K562 (cell line): ENCODE results near the gene ARHGAP33. TPM values are rescaled to one million over a fixed set of nuclear protein-coding genes. Genes with fewer than 3 reads are reported as not detected.

Source experiments
- CHD2 ChIP-seq: IDR thresholded peaks from 2 replicates; pipeline ENCODE4 v1.6.1; 2011; ENCODE audit warnings: low read depth, low read length
- DACH1 ChIP-seq: fragments of 450-650 bp; IDR thresholded peaks from 2 replicates; pipeline ENCODE4 v1.6.1; 2018; ENCODE audit not compliant: partially characterized antibody
- DPF2 ChIP-seq: fragments of 450-650 bp; IDR thresholded peaks from 2 replicates; pipeline ENCODE4 v1.6.1; 2016
- ELK3 ChIP-seq: fragments of 450-650 bp; formaldehyde crosslinking; IDR thresholded peaks from 2 replicates; pipeline ENCODE4 v1.4.0; 2020; ENCODE audit warnings: mild to moderate bottlenecking
- HDAC1 ChIP-seq, 2 experiments: fragments of 450-650 bp; IDR thresholded peaks; 2 replicates each; pipeline ENCODE4 v1.6.1; 2016 to 2017; ENCODE audit warnings: inconsistent platforms in 1 of 2, mild to moderate bottlenecking in 1 of 2, moderate library complexity in 1 of 2
- HMGN3 ChIP-seq: IDR thresholded peaks from 2 replicates; pipeline ENCODE4 v1.6.1; 2011; ENCODE audit warnings: borderline replicate concordance, low read depth, mild to moderate bottlenecking, mixed read lengths, low read length; ENCODE audit not compliant: insufficient read length; ENCODE audit errors: extremely low read depth
- HNRNPLL ChIP-seq: fragments of 200-400 bp; formaldehyde crosslinking; IDR thresholded peaks from 2 replicates; pipeline ENCODE4 v1.6.1; 2017; ENCODE audit warnings: low read length, low read depth, mild to moderate bottlenecking; ENCODE audit not compliant: poor library complexity, severe bottlenecking
- MCM3 ChIP-seq: fragments of 450-650 bp; IDR thresholded peaks from 2 replicates; pipeline ENCODE4 v1.6.1; 2016
- NELFE ChIP-seq: IDR thresholded peaks from 2 replicates; pipeline ENCODE4 v1.6.1; 2011; ENCODE audit warnings: mild to moderate bottlenecking; ENCODE audit not compliant: insufficient read depth, insufficient read length
- RAD21 ChIP-seq, 2 experiments: fragments of 250-450 bp in 1 of 2; fragments of 450-650 bp in 1 of 2; sonication (Bioruptor Pico) in 1 of 2; formaldehyde crosslinking in 1 of 2; IDR thresholded peaks in 1 of 2; conservative IDR thresholded peaks in 1 of 2; 2 replicates each; pipeline versions ENCODE4 v1.4.0 to v1.8.0; 2020 to 2022; ENCODE audit warnings: mild to moderate bottlenecking in 2 of 2, moderate library complexity in 1 of 2
- RBFOX2 ChIP-seq: fragments of 200-400 bp; formaldehyde crosslinking; IDR thresholded peaks from 2 replicates; pipeline ENCODE4 v1.6.1; 2017; ENCODE audit warnings: low read depth, mild to moderate bottlenecking, low read length, moderate library complexity
- RBM34 ChIP-seq: fragments of 200-400 bp; formaldehyde crosslinking; IDR thresholded peaks from 2 replicates; pipeline ENCODE4 v1.6.1; 2018; ENCODE audit warnings: low read length, borderline replicate concordance; ENCODE audit not compliant: insufficient read depth
- SOX6 ChIP-seq: fragments of 450-650 bp; IDR thresholded peaks from 2 replicates; pipeline ENCODE4 v1.6.1; 2014; ENCODE audit warnings: mild to moderate bottlenecking
- SP1 ChIP-seq: sonication (generic); formaldehyde crosslinking; IDR thresholded peaks from 2 replicates; pipeline ENCODE4 v1.8.1; 2022; ENCODE audit warnings: mild to moderate bottlenecking, missing genetic modification reagents
- SUPT5H ChIP-seq: fragments of 450-650 bp; IDR thresholded peaks from 2 replicates; pipeline ENCODE4 v1.6.1; 2016
- ZNF175 ChIP-seq: fragments of 200-800 bp; sonication (Bioruptor generic); IDR thresholded peaks from 2 replicates; pipeline ENCODE4 v1.6.1; 2016; ENCODE audit warnings: low read depth, mild to moderate bottlenecking, missing genetic modification characterization, missing compliant biosample characterization
- polyA plus RNA-seq, 8 experiments: library from polyadenylated mRNA; depleted of rRNA in 4 of 8; stranded (reverse) in 5 of 8; unstranded in 3 of 8; fragments of >200 nt; fragmentation: Nextera tagmentation in 2 of 8; fragmentation: Illumina TruSeq in 1 of 8; extraction: Ambion mirVana in 2 of 8; extraction: Trizol in 1 of 8; gene quantifications; 2 replicates each; pipeline versions ENCODE4 v1.2.1 to v1.2.3, GENCODE V29; 2011 to 2014; ENCODE audit warnings: inconsistent platforms in 1 of 8, missing spikeins in 1 of 8
- total RNA-seq, 7 experiments: library from RNA; depleted of rRNA in 6 of 7; stranded (reverse); fragments of >200 nt in 6 of 7; fragmentation: Illumina TruSeq in 2 of 7; extraction: Trizol in 2 of 7; gene quantifications; 2 replicates each; pipeline versions ENCODE4 v1.2.1 to v1.2.3, GENCODE V29; 2011 to 2021; ENCODE audit warnings: low replicate concordance in 1 of 7
- TF ChIP-seq, protein P1 (sequence below): sonication (generic); formaldehyde crosslinking; IDR thresholded peaks from 2 replicates; pipeline ENCODE4 v1.8.0; 2022; ENCODE audit warnings: missing genetic modification reagents, mild to moderate bottlenecking, moderate library complexity, borderline replicate concordance
- TF ChIP-seq, protein P2 (sequence below): IDR thresholded peaks from 3 replicates; pipeline ENCODE4 v1.6.1; 2011; ENCODE audit warnings: borderline replicate concordance, mild to moderate bottlenecking; ENCODE audit not compliant: insufficient read length, insufficient read depth
- TF ChIP-seq, protein P3 (sequence below), 3 experiments: fragments of 200-800 bp in 1 of 3; sonication (Bioruptor generic) in 1 of 3; sonication (generic) in 1 of 3; formaldehyde crosslinking in 1 of 3; IDR thresholded peaks; 2 replicates each; pipeline versions ENCODE4 v1.6.1 to v1.8.0; 2016 to 2022; ENCODE audit warnings: mild to moderate bottlenecking in 2 of 3, missing compliant biosample characterization in 2 of 3, missing genetic modification characterization in 2 of 3, missing genetic modification reagents in 1 of 3
- TF ChIP-seq, protein P4 (sequence below): fragments of 250-450 bp; sonication (Bioruptor Pico); IDR thresholded peaks from 2 replicates; pipeline ENCODE4 v1.4.0; 2020; ENCODE audit warnings: mild to moderate bottlenecking

The ARHGAP33 gene
- total and polyA plus RNA-seq, 9 of the 15 experiments (the other 6 are each of a cell fraction or from before 2014, with no cell fraction given) = 0.06 to 26.6 (median 1.6) TPM; not detected in 1

DNA sequence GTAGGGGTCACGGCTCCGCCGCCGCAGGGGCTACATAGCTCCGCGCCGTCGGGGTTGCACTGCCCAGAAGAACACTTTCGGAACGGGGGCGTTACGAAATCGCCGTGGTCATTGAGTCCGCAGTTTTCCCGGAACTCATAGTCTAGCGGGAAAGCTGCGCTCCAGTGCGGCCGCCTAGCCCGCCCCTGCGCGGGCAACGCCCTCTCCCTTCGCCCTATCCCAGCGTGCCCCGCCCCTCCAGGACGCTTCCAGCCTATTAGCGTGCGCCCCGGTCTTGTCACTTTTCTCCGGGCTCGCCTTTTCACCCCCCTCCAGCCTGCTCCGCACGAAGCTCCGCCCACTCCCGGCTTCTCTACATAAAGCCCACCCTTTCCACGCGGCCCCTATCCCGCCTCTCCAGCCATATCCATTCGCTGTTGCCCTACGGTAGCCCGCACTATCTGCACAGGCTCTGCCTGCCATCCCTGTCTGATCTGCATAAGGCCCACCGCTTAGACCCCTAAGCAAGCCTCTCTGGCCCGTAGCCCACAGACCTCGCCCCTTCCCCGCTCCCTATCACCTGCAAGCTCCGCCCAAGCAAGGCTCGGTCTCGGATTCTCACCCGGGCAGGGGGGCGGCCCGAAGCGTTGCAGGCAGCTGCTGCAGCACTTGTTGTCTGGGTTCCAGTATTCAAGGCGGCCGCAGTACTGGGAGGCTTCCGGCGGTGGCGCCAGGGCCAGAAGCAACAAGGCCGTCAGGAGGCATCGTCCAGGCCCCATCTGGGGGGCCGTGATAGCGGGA lies 34.8 kb upstream of the ARHGAP33 start (continued):
- TF ChIP-seq, protein P1, sequence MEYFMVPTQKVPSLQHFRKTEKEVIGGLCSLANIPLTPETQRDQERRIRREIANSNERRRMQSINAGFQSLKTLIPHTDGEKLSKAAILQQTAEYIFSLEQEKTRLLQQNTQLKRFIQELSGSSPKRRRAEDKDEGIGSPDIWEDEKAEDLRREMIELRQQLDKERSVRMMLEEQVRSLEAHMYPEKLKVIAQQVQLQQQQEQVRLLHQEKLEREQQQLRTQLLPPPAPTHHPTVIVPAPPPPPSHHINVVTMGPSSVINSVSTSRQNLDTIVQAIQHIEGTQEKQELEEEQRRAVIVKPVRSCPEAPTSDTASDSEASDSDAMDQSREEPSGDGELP (CRISPR knock-in tag) = peak; percentile 88; the same call in 1 of the 2 replicates
- TF ChIP-seq RBM34 (no peak), DACH1 (no peak), HNRNPLL (peak; percentile 92), RBFOX2 (peak; percentile 92), SUPT5H (peak; percentile 76), SOX6 (peak; percentile 41; the same call in 1 of the 2 replicates), MCM3 (no peak), ZNF175 (CRISPR knock-in tag) (no peak), RAD21 (CRISPR knock-in tag; conservative IDR thresholded peaks at IDR 0.05 in 1 of 2, IDR thresholded peaks at IDR 0.05 in 1 of 2) (peak in 1 of 2 experiments; percentile 25; a peak in 1 of 4 replicates), SP1 (CRISPR knock-in tag) (peak; percentile 93), HDAC1 (IDR thresholded peaks at IDR 0.05) (peak in 1 of 2 experiments; percentile 78; a peak in 2 of 4 replicates), ELK3 (no peak), NELFE (no peak), HMGN3 (peak; percentile 49), DPF2 (0 out of 2 replicates have a peak, but pooled peaks have one; percentile 55), CHD2 (no peak)
- TF ChIP-seq, protein P2, sequence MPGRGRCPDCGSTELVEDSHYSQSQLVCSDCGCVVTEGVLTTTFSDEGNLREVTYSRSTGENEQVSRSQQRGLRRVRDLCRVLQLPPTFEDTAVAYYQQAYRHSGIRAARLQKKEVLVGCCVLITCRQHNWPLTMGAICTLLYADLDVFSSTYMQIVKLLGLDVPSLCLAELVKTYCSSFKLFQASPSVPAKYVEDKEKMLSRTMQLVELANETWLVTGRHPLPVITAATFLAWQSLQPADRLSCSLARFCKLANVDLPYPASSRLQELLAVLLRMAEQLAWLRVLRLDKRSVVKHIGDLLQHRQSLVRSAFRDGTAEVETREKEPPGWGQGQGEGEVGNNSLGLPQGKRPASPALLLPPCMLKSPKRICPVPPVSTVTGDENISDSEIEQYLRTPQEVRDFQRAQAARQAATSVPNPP = no peak
- TF ChIP-seq, protein P3, sequence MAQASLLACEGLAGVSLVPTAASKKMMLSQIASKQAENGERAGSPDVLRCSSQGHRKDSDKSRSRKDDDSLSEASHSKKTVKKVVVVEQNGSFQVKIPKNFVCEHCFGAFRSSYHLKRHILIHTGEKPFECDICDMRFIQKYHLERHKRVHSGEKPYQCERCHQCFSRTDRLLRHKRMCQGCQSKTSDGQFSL (CRISPR knock-in tag; IDR thresholded peaks at IDR 0.05) = 0 out of 2 replicates have a peak, but pooled peaks have one; percentile 57
- TF ChIP-seq, protein P3 (tag; IDR thresholded peaks at IDR 0.05) = no peak; a peak in 1 of 4 replicates
- TF ChIP-seq, protein P4, sequence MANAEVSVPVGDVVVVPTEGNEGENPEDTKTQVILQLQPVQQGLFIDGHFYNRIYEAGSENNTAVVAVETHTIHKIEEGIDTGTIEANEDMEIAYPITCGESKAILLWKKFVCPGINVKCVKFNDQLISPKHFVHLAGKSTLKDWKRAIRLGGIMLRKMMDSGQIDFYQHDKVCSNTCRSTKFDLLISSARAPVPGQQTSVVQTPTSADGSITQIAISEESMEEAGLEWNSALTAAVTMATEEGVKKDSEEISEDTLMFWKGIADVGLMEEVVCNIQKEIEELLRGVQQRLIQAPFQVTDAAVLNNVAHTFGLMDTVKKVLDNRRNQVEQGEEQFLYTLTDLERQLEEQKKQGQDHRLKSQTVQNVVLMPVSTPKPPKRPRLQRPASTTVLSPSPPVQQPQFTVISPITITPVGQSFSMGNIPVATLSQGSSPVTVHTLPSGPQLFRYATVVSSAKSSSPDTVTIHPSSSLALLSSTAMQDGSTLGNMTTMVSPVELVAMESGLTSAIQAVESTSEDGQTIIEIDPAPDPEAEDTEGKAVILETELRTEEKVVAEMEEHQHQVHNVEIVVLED (CRISPR knock-in tag) = no peak
